ENCODE measurements around the gene PARD3B.

Gene PARD3B

DNA sequence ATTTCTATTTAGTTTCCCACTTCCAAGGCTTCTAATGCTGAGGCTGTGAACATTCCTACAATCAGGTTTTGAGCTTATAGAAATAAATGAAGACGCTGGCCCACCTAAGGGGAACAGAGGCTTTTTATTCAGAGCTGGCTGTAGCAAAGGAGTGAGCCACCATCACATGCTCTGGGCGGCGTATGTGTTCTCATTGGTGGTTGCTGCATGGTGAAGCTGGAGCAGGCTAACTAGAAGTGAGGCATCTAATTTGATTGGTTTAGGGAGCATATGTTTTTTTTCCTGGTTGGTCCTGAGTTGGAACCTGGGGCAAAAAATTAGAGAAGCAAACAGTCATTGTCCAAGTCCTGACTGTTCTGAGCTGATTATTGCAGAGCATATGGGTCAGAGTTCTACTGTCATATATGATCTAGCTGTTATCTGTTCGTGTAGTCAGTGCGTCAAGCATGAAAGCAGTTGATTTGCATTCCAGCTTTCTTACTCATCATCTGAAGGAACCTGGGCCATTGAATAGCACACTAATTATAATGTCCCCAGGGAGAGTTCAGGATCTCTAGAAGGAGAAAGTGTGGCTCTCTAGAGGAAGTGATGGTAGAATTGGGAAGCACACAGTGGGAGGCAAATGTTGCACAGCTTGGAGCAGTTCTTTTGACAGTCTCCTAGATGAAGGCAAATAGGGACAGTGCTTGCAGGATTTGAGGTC is 279.6 kb downstream of the PARD3B start:
- no peak for ATAC-seq (replicated peaks; ENCODE audit: extremely low read depth, poor library complexity, severe bottlenecking)
- H3K27me3 Mint-ChIP-seq = no peaks in the 10 kb centered on the region
- H3K4me3 Mint-ChIP-seq = no peak overlapping the region
- peaks cover 16% of the 10 kb centered on the region for H3K9me3 Mint-ChIP-seq
- H3K27ac Mint-ChIP-seq (ENCODE audit: low read depth) = no peak overlapping the region
- H3K4me1 Mint-ChIP-seq = no peaks in the 10 kb centered on the region
- DNase-seq (ENCODE audit: low spot score in 2 of 2) = no peak
- no peaks in the 10 kb centered on the region for H3K36me3 Mint-ChIP-seq (ENCODE audit: insufficient read depth)

DNA sequence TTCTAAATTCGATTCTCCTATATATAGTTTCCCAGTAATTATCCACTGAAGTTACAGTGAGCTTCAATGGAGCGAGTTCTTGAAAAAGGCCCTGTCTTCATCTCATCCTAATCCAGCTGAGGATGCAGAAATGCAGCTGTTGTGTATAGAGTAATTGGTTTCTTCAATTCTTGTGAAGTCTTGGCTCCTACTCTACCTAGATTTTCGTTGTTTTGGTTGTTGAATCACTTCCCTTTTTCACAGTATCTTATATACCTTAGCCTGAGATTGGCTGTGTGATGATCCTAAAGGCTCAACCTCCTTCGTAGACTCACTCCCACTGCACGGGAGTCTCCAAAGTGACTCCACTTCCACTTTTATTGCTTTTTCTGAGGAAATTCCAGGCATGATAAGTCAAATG is 280.4 kb downstream of the PARD3B start:
- Mint-ChIP-seq H3K4me1 (no peaks in the 10 kb centered on the region), H3K27ac (ENCODE audit: low read depth) (no peak overlapping the region), H3K27me3 (no peaks in the 10 kb centered on the region), H3K36me3 (ENCODE audit: insufficient read depth) (no peaks in the 10 kb centered on the region), H3K4me3 (no peak overlapping the region), H3K9me3 (peaks cover 16% of the 10 kb centered on the region)
- DNase-seq (ENCODE audit: low spot score in 2 of 2) (no peak), ATAC-seq (replicated peaks; ENCODE audit: extremely low read depth, poor library complexity, severe bottlenecking) (no peak)

DNA sequence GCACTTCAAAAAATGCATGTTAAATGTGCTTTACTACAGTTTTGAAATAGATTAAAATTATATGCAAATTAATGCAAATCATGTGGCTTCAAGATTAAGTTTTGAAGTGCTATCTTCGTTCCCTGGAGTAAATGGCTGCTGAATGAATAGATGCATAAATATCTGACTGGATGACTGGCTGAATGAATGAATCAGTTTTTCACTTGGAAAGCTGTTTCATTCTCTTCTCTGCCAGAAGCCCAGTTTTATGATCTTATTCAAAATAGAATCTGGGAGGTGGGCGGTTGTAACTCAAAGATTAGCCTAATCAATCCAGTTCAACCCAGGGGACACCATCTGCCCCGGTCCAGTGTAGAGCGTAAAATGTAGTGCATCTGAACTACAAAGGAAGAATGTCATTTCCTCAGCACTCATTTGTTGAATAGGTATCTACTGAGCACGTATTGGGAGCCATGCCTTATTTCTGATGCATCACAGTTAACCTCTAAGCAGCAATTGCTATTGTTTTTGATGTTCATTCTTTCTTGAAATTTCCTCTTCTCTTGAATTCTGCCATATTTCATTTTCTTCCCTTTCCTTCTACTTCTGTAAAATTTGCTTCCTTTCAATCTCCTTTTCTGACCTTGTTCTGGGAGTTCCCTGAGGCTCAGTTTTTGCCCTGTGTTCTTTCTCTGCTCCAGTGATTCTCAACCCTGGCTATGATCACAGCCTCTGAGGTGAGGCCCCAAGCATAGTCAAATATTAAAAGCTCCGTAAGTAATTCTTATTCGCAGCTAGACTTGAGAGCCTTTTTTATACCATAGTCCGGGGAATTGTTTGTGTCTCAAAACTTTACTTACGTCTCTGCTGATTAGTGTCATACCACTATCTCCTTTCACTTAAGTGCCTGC is 282.7 kb downstream of the PARD3B start:
- Mint-ChIP-seq H3K4me1 (no peaks in the 10 kb centered on the region), H3K9me3 (peaks cover 12% of the 10 kb centered on the region), H3K36me3 (ENCODE audit: insufficient read depth) (no peaks in the 10 kb centered on the region), H3K27ac (ENCODE audit: low read depth) (no peak overlapping the region), H3K4me3 (no peak overlapping the region), H3K27me3 (no peaks in the 10 kb centered on the region)
- DNase-seq (ENCODE audit: low spot score in 2 of 2) (no peak), ATAC-seq (replicated peaks; ENCODE audit: extremely low read depth, poor library complexity, severe bottlenecking) (no peak)

DNA sequence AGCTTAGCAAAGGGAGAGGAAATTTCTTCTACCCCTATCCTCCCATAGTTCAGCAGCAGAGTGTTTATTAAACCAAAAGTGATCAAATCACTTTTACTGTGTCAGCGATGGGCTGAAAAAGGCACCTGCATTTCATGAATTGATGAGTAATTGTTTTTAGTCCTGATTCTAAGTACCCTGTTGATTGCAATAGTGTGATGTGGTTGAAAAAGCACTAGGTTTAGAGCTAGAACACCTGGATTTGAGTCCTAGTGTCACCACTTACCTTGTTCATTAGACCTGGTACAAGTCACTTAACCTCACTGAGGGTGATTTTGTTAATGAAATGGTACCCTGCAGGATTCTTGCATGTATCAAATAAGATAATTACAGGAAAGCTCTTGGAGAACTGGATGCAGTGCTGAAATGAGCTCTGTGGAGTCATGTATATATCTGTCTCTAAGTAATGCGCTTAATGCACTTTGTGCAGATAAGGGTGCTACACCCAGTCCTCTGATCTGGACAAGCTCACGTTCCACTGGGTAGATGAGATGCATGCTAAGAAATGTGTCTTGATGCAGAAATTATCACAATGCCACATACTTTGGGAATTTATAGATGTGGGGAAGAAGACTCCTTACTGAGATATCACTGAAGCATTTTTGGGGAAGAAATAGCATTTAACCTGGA is 289.6 kb downstream of the PARD3B start:
- ATAC-seq (replicated peaks; ENCODE audit: extremely low read depth, poor library complexity, severe bottlenecking) (no peak), DNase-seq (ENCODE audit: low spot score in 2 of 2) (no peak)
- H3K4me3 Mint-ChIP-seq = no peak overlapping the region
- peaks cover 8% of the 10 kb centered on the region for H3K9me3 Mint-ChIP-seq
- no peak overlapping the region for H3K27ac Mint-ChIP-seq (ENCODE audit: low read depth)
- no peaks in the 10 kb centered on the region for H3K36me3 Mint-ChIP-seq (ENCODE audit: insufficient read depth)
- H3K27me3 Mint-ChIP-seq = no peaks in the 10 kb centered on the region
- no peaks in the 10 kb centered on the region for H3K4me1 Mint-ChIP-seq

DNA sequence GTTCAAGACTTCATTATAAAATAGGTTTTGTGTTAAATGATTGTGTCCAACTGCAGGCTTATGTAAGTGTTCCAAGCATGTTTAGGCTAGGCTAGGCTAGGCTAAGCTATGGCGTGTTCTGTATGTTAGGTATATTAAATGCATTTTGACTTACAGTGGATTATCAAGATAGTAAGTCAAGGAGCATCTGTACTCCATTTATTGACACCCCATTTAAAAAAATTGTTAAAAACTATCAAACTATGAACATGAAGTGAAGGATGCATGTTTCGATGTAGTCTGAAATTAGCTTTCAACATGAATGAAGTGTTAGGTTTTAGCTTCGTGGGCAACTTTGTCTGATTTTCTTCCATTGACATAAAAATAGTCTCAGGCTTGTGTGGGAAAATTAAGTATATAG is 290.5 kb downstream of the PARD3B start:
- Mint-ChIP-seq H3K4me3 (no peak overlapping the region), H3K4me1 (no peaks in the 10 kb centered on the region), H3K27me3 (no peaks in the 10 kb centered on the region), H3K36me3 (ENCODE audit: insufficient read depth) (no peaks in the 10 kb centered on the region), H3K9me3 (peaks cover 8% of the 10 kb centered on the region), H3K27ac (ENCODE audit: low read depth) (no peak overlapping the region)
- ATAC-seq (replicated peaks; ENCODE audit: extremely low read depth, poor library complexity, severe bottlenecking) = no peak
- no peak for DNase-seq (ENCODE audit: low spot score in 2 of 2)

DNA sequence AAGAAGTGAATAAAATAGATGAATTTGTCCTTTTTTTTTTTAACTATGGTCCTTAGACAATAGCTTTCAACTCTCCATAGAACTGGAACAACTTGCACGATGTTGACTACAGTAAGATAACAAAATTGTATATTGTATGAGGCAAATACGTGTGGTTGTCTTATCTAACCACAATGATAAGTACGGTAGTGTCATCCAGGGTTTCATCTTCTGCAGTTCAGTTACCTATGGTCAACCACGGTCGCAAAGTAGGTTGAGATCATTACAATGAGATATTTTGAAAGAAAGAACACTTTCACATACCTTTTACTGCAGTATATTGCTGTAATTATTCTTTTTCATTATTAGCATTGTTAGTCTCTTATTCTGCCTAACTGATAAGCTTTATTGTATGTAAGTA is 295.2 kb downstream of the PARD3B start:
- Mint-ChIP-seq H3K9me3 (no peaks in the 10 kb centered on the region), H3K27ac (ENCODE audit: low read depth) (no peak overlapping the region), H3K4me3 (no peak overlapping the region)

DNA sequence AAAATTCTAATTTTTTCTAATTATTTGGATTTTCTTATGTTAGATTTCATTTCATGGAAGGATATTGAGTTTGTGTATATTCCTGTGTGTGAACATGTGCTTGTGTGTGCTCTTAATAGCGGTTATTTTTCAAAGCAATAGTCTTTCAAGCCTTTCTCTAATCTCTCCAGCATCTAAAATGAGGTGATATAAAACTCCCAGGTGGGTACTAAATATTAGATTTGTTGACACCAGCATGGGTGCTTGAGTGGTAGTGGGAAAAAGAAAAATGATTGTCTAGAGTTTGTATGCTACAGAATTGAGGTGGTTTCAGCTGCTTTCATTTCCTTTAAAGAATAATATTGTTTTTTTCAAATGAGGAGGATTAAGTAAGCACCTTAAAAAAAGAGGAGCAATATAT is 296.8 kb downstream of the PARD3B start:
- Mint-ChIP-seq H3K4me3 (no peak overlapping the region), H3K4me1 (no peaks in the 10 kb centered on the region), H3K36me3 (ENCODE audit: insufficient read depth) (no peaks in the 10 kb centered on the region), H3K27ac (ENCODE audit: low read depth) (no peak overlapping the region), H3K9me3 (no peaks in the 10 kb centered on the region), H3K27me3 (no peaks in the 10 kb centered on the region)
- no peak for DNase-seq (ENCODE audit: low spot score in 2 of 2)
- ATAC-seq (replicated peaks; ENCODE audit: extremely low read depth, poor library complexity, severe bottlenecking) = no peak

More for the DNA sequence above, 295.2 kb downstream of the PARD3B start:
- DNase-seq (ENCODE audit: low spot score in 2 of 2) (no peak), ATAC-seq (replicated peaks; ENCODE audit: extremely low read depth, poor library complexity, severe bottlenecking) (no peak)
- H3K4me1 Mint-ChIP-seq = no peaks in the 10 kb centered on the region
- H3K27me3 Mint-ChIP-seq = no peaks in the 10 kb centered on the region
- no peaks in the 10 kb centered on the region for H3K36me3 Mint-ChIP-seq (ENCODE audit: insufficient read depth)

DNA sequence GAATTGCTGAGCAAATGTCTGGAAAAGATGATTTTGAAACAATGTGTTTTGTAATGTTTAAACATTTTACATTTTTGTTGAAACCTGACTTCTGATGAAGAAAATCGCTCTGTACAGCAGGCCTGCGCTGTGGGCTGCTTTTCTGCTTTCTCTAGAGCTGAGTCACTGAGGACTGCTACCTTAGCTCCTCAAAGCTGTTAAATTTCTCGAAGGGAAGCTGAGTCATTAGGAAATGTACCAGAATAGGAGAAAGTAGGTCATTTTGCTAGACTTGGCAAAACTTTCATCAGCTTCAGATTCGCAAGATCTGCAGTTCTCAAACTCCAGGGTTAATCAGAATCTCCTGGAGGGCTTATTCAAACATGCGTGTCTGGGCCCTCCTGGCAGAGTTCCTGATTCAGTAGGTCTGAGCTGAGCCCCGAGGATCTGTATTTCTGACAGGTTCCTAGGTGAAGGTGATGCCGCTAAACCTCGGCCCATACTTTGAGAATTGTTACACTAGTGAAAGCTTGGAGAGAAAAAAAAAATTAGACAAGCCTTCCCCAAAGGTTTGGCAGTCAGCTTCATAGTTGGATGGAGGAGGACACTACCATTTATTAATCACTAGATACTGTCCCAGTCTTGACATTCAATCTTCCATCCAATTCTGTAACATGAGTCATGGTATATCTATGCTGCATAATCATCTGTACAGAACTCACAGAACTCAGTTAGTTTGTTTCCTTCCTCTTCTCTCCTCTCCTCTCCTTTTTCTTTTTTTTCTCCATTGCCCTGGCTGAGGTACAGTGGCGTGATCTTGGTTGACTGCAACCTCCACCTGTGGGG is 297.6 kb downstream of the PARD3B start:
- DNase-seq (ENCODE audit: low spot score in 2 of 2) (no peak), ATAC-seq (replicated peaks; ENCODE audit: extremely low read depth, poor library complexity, severe bottlenecking) (no peak)
- no peak overlapping the region for H3K4me3 Mint-ChIP-seq
- H3K27me3 Mint-ChIP-seq = no peaks in the 10 kb centered on the region
- no peaks in the 10 kb centered on the region for H3K36me3 Mint-ChIP-seq (ENCODE audit: insufficient read depth)
- H3K4me1 Mint-ChIP-seq = no peaks in the 10 kb centered on the region
- no peaks in the 10 kb centered on the region for H3K9me3 Mint-ChIP-seq
- no peak overlapping the region for H3K27ac Mint-ChIP-seq (ENCODE audit: low read depth)

DNA sequence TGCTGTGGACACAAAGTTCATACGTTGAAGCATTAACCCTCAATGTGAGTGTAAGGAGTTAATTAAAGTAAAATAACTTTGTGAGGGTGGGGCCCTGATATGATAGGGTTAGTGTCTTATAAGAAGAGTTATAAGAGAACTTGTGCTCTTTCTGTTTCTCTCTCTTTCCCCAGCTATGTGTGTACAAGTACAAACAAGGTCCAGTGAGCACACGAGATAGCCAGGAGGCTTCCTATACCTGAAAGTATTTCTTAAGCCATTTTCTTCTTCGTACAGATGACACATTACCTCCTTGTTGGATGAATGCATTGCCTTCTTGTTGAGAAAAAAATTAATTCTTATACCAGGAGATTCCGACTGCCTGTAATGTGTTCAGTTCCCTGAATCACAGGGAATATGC is 301.2 kb downstream of the PARD3B start:
- no peak for DNase-seq (ENCODE audit: low spot score in 2 of 2)
- H3K4me1 Mint-ChIP-seq = no peaks in the 10 kb centered on the region
- H3K4me3 Mint-ChIP-seq = no peak overlapping the region
- H3K27ac Mint-ChIP-seq (ENCODE audit: low read depth) = no peak overlapping the region
- H3K27me3 Mint-ChIP-seq = no peaks in the 10 kb centered on the region
- no peaks in the 10 kb centered on the region for H3K9me3 Mint-ChIP-seq
- no peaks in the 10 kb centered on the region for H3K36me3 Mint-ChIP-seq (ENCODE audit: insufficient read depth)
- ATAC-seq (replicated peaks; ENCODE audit: extremely low read depth, poor library complexity, severe bottlenecking) = no peak

DNA sequence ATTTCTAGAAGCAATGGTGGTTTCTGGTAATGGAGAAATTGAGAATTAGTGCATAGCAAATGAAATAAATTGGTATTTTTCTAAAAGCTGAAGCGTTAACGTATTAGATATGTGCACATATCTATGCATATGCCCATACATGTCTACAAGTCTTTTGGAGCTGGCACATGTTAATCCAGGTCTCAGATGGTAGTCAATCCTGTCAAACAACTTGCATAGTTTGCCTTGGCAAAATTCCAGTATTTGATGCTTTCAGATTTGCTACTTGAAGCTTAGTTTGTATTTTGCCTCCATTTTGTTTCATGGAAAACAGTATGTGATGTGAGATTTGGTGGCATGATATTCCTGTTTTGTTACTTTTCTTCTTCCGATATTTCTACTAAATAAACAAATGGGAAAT is 304.6 kb downstream of the PARD3B start:
- no peaks in the 10 kb centered on the region for H3K27me3 Mint-ChIP-seq
- ATAC-seq (replicated peaks; ENCODE audit: extremely low read depth, poor library complexity, severe bottlenecking) = no peak
- DNase-seq (ENCODE audit: low spot score in 2 of 2) = no peak

DNA sequence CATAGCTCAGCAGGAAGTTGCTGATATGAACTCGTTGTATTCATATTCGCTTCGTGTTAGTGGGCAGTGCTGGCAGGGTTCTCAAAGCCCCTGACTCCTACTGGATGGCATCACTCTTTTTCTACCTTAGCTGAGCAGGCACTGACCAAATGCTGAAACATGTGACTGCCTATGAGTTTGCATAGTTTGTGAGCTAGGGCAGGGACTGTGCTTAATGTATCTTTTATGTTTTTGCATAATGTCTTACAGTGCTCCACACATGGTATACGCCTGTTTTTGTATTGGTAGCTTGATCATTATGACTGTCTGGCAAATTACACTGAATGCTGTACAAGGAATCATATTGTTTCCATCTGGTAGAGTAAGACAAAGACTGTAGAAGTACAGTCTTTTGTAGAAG is 305.3 kb downstream of the PARD3B start:
- DNase-seq (ENCODE audit: low spot score in 2 of 2) (no peak), ATAC-seq (replicated peaks; ENCODE audit: extremely low read depth, poor library complexity, severe bottlenecking) (no peak)
- H3K4me1 Mint-ChIP-seq = no peaks in the 10 kb centered on the region
- H3K9me3 Mint-ChIP-seq = no peaks in the 10 kb centered on the region
- H3K27me3 Mint-ChIP-seq = no peaks in the 10 kb centered on the region
- no peaks in the 10 kb centered on the region for H3K36me3 Mint-ChIP-seq (ENCODE audit: insufficient read depth)
- no peak overlapping the region for H3K27ac Mint-ChIP-seq (ENCODE audit: low read depth)
- no peak overlapping the region for H3K4me3 Mint-ChIP-seq

More for the DNA sequence above, 304.6 kb downstream of the PARD3B start:
- Mint-ChIP-seq H3K9me3 (no peaks in the 10 kb centered on the region), H3K4me1 (no peaks in the 10 kb centered on the region), H3K27ac (ENCODE audit: low read depth) (no peak overlapping the region), H3K36me3 (ENCODE audit: insufficient read depth) (no peaks in the 10 kb centered on the region), H3K4me3 (no peak overlapping the region)

DNA sequence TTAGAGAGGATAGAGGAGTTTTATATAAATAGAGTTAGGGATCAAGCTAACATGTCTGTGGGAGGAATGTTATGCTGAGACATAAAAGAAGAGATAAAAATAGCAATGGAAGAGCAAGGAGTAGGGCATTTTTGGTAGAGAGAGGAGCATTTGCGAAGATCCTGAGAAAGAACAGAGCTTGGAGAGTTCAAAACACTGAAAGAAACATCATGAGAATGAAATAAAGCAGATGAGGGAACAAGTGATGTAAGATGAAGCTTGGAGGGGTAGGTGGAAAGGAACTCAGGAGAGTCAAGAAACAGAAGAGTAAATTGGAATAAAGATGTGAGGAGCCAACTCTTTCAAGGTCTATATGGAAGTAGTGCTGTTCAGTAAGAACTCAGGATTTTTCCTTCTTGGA is 308.6 kb downstream of the PARD3B start:
- no peak for DNase-seq (ENCODE audit: low spot score in 2 of 2)
- Mint-ChIP-seq H3K9me3 (no peaks in the 10 kb centered on the region), H3K27ac (ENCODE audit: low read depth) (no peak overlapping the region), H3K27me3 (no peaks in the 10 kb centered on the region), H3K4me1 (no peaks in the 10 kb centered on the region), H3K36me3 (ENCODE audit: insufficient read depth) (no peaks in the 10 kb centered on the region), H3K4me3 (no peak overlapping the region)
- no peak for ATAC-seq (replicated peaks; ENCODE audit: extremely low read depth, poor library complexity, severe bottlenecking)
